Measurements from ENCODE around the gene NUDT11.
"Not testable (repeated sequence)": the region's sequence is repeated elsewhere in the genome, so short reads cannot be mapped to it uniquely, and the experiment has no call there.

NUDT11 gene

DNA sequence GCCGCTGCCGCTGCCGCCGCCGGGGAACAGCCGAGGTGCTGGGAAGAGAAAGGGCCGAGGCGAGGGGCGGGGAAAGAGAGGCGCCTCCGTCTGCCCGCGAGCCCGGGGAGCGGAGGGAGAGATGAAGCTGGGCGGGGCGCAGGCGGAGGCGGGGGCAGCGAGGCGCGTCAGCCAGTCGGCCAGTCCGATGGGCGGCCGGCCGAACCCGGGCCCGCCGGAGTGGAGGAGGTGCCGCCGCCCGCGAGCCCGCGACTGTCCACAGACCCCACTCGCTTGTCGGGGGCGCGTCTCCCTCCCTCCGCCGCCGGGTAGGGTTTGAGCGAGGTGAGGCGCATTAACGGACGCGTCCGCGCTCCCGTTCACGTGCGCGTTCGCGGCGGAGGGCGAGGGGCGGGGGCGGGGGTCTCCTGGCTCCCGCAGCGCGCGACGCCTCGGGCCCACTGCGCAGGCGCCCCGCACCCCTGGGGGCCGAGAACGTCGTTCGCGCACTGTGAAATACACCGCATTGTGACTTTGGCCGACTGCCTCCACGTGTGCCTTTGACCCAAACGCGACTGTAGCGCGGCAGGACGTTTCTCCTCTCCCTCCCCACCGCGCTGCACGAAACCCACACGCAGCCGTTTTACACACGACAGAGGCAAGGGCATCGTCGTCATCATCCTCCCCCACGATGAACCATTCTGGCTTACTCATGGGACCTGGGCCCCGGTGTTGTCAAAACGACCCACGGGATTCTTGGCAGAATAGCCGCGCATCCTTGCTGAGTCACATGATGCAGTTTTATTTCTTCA, at the start of gene NUDT11:
TSS of gene NUDT11 (minus strand) at position 92 of the 791 bp plus-strand sequence. CDS start 148 bp downstream, outside the sequence.
- peak within 1 kb of the TSS; percentile 48 for H3K4me3 ChIP-seq (ENCODE audit: low read depth, low read length)
- no peak for DNase-seq (ENCODE audit: low read depth)
- TF ChIP-seq CTCF (IDR thresholded peaks at IDR 0.05; ENCODE audit: control insufficient read depth, extremely low read depth, insufficient read depth): no peak

DNA sequence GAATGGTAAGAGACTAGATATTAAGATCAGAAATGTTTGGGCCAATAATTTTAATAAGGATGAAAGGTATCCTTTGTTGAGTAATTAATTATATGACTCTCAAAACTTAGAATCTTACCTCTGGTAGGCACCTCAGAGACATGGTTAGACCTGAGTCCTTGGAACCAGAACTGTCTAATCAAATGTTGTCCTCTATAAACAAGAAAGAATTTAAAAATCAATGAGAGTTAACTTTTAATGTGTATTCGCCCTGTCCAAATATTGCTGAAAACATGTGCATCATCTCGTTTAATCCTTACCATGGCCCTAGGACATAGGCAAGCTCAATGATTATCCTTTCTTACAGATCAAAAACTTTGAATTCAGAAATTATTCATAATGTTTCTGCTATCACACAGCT, 24.0 kb upstream of the NUDT11 start:
- no peak for DNase-seq (ENCODE audit: low read depth)
- no peak for TF ChIP-seq CTCF (IDR thresholded peaks at IDR 0.05; ENCODE audit: control insufficient read depth, extremely low read depth, insufficient read depth)

DNA sequence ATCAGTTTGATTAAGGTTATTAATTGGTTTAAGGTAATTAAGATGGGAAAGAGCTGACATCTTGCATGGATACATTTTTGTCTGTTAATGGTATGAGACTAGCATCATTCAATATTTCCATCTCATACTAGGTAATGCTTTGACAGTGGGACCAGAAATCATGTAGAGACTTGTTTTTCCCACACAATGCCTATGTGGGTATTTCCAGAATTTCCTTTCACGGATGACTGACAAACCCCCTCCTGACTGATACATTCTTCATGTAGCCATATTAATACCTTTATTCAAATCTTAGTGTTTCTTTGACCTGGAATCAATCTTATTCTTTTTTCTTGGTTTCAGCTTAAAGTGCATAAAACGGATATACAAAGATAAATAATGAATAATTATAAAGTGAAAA, 22.7 kb upstream of the NUDT11 start:
- not testable (repeated sequence) for H3K4me3 ChIP-seq (ENCODE audit: low read depth, low read length); DNase-seq (ENCODE audit: low read depth)

More for the DNA sequence above, 24.0 kb upstream of the NUDT11 start:
- H3K4me3 ChIP-seq (ENCODE audit: low read depth, low read length): no peak overlapping the region

GRCh38 chrX:51507551-51507950, 11.2 kb upstream of the NUDT11 start:
- DNase-seq (ENCODE audit: low read depth): no peak
- no peak overlapping the region for H3K4me3 ChIP-seq (ENCODE audit: low read depth, low read length)
- no peak for TF ChIP-seq CTCF (IDR thresholded peaks at IDR 0.05; ENCODE audit: control insufficient read depth, extremely low read depth, insufficient read depth)

DNA sequence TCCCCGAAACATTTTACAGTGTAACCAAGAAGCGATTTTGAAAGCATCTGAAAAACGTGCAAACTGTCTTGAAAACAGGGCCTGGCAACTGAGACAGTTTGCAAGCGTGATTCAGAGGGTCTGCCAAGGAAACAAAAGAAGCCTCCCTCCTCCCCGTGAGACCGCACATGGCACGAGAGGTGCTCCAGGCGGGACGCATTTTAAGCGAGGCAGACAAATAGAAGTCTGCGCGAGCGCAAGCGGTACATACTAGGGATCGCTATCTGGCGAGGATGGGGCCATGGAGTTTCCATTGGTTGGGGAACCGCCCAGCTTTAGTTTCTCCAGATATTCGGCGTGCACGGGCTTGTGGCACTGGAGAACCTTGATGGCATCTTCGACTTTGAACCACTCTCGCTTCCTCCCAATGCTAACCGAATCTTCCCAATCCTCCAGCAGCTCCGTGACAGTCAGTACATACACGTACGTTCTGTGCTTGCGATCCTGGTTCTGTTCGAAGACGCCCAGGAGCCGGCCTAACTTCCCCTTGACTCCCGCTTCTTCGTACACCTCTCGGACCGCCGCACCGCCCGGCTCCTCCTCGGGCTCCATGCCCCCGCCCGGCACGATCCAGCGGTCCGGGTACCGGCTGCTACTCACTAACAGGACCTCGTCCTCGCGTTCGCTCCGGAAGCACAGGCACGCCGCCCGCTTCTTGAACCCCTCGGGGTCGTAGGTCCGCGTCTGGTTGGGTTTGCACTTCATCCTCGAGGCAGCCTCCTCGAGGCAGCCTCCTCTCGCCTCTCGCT, 497 bp downstream of the NUDT11 start:
- DNase-seq (ENCODE audit: low read depth): not testable (repeated sequence)
- peak overlapping the region; percentile 43 for H3K4me3 ChIP-seq (ENCODE audit: low read depth, low read length)

DNA sequence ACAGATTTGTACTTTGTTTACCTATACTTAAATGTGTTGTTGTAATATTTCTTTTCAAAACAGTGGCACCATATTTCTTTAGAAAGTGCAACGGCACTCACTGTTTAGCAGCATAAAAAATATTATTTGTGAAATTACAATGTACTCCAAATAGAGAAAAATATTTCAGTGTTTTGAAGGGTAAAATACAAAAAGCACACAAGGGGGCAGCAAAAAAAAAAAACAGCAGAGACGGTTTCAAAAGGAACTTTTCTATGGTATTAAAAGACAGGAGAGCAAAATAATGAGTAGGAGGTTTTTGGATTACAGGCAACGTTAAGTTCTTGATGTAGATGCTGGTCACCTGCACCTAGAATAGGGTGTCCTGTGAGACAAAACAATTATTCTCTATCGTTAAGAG, 2.0 kb downstream of the NUDT11 start:
- no peak overlapping the region for H3K4me3 ChIP-seq (ENCODE audit: low read depth, low read length)
- no peak for TF ChIP-seq CTCF (IDR thresholded peaks at IDR 0.05; ENCODE audit: control insufficient read depth, extremely low read depth, insufficient read depth)
- DNase-seq (ENCODE audit: low read depth): no peak

DNA sequence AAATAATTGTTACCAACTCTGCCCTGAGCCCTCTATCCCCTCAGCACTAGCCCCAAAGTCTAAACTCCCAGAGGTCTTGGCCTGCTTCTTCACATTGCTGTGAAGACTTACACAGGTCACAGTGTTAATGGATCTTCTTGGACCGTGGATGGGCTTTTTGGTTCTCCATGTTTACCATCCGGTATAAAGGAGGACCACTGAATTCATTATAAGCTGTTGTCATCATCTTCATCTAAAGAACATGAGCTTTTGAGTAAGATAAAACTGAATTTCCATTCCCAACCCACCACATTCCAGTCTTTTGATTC, 8.5 kb downstream of the NUDT11 start:
- no peak for DNase-seq (ENCODE audit: low read depth)
- TF ChIP-seq CTCF (IDR thresholded peaks at IDR 0.05; ENCODE audit: control insufficient read depth, extremely low read depth, insufficient read depth): no peak
- H3K4me3 ChIP-seq (ENCODE audit: low read depth, low read length): no peak overlapping the region

- no peak for TF ChIP-seq CTCF (IDR thresholded peaks at IDR 0.05; ENCODE audit: control insufficient read depth, extremely low read depth, insufficient read depth)
- DNase-seq (ENCODE audit: low read depth): no peak
- no peak overlapping the region for H3K4me3 ChIP-seq (ENCODE audit: low read depth, low read length)
These were observed 11.8 kb downstream of the NUDT11 start for GRCh38 chrX:51484616-51485015.

DNA sequence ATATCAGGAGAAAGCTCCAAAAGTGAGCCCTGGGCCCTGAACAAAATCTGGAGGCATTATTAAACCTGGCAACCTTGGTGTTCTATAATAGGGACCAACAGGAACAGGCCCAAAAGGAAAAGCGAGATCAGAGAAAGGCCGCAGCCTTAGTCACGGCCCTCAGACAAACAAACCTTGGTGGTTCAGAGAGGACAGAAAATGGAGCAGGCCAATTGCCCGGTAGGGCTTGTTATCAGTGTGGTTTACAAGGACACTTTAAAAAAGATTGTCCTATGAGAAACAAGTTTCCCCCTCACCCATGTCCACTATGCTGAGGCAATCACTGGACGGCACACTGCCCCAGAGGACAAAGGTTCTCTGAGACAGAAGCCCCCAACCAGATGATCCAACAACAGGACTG, 14.0 kb downstream of the NUDT11 start:
- not testable (repeated sequence) for H3K4me3 ChIP-seq (ENCODE audit: low read depth, low read length); DNase-seq (ENCODE audit: low read depth)
